ENCODE results near the gene KIAA2012.

- TF ChIP-seq POLR2AphosphoS5 (IDR thresholded peaks at IDR 0.05; ENCODE audit: low read depth, low read length) (no peak), HDAC2 (IDR thresholded peaks at IDR 0.05; ENCODE audit: borderline replicate concordance in 1 of 2, low read depth in 2 of 2, low read length in 2 of 2) (no peak), EP300 (IDR thresholded peaks at IDR 0.05; ENCODE audit: borderline replicate concordance in 1 of 2, low read depth in 2 of 2, low read length in 2 of 2) (no peak), CTBP2 (IDR thresholded peaks at IDR 0.05; ENCODE audit: borderline replicate concordance, insufficient read depth, insufficient read length, low read length) (no peak), ASH2L (IDR thresholded peaks at IDR 0.05; ENCODE audit: low read length) (no peak)
- TF ChIP-seq, protein P1, sequence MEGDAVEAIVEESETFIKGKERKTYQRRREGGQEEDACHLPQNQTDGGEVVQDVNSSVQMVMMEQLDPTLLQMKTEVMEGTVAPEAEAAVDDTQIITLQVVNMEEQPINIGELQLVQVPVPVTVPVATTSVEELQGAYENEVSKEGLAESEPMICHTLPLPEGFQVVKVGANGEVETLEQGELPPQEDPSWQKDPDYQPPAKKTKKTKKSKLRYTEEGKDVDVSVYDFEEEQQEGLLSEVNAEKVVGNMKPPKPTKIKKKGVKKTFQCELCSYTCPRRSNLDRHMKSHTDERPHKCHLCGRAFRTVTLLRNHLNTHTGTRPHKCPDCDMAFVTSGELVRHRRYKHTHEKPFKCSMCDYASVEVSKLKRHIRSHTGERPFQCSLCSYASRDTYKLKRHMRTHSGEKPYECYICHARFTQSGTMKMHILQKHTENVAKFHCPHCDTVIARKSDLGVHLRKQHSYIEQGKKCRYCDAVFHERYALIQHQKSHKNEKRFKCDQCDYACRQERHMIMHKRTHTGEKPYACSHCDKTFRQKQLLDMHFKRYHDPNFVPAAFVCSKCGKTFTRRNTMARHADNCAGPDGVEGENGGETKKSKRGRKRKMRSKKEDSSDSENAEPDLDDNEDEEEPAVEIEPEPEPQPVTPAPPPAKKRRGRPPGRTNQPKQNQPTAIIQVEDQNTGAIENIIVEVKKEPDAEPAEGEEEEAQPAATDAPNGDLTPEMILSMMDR (IDR thresholded peaks at IDR 0.05; ENCODE audit: control extremely low read depth in 1 of 3, insufficient read depth in 1 of 3, low read depth in 1 of 3, low read length in 3 of 3), result no peak
Observed at GRCh38 chr2:202196727-202197126, 123.7 kb downstream of the KIAA2012 start.

All from H1 (cell line).